GM21515 (cell line): Measurements from ENCODE around the gene ALK.

Source experiments
- ATAC-seq: cut with Tn5 transposase; IDR thresholded peaks from one replicate; pipeline ENCODE4 v1.9.1; 2021; ENCODE audit not compliant: unreplicated experiment

Gene ALK

DNA sequence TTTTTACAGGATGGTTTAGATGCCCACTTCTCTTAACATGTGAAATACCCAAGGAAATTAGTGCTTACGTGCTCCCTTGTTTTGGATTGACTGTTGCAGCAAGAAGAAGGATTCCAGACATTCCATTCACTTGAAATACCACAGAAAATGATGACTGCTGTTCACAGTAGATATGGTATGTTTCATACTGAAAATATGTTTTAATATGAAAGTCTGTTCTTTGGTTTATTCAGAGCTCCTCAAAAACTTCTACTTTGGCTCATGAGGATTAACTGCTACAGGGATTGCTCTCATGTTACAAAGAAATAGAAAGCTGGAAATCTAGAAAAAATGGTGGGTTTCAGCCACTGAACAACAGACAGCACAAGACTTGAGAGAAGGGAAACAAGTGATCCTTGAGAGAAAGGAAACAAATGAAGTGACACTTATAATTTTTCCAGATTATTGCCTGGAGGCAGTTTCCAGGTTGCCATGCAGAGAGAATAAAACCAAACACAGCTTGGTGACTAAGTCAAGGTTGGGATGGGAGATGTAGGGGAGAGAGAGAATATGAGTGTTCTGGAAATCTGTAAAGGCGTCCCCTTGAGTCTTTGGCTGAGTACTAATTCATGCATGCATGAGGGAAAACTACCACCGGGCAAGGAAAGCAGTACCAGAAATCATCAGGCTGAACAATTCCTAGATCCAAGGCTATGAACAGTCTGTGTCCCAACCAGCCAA is 458.0 kb downstream of the ALK start:
- no peak for ATAC-seq

DNA sequence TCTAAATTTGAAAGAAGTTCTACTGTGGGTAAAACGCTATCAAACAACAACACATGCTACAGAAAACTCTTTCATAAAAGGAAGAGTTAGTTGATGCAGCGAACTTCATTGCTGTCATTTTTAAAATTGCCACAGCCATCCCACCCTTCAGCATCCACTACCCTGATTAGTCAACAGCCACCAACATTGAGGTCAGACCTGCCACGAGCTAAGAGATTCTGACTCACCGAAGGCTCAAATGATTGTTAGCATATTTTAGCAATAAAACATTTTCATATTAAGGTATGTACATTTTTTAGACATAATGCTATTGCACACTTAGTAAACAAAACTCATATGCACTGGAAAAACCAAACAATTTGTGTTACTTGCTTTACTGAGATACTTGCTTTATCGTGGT is 459.1 kb downstream of the ALK start:
- ATAC-seq, result no peak

DNA sequence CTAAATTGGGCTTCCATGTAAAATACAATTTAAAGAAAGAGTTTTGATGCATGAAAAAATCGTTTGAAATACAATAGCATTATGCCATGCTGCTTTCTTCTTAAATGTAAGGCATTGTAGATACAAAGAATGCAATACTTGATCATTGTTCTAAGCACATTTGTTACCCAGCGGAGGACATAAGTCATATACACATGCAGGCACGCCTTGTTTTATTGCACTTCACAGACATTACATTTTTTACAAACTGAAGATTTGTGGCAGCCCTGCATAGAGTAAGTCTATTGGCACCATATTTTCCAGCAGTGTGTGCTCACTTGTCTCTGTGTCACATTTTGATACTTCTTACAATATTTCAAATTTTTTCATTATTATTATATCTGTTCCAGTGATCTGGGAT is 461.2 kb downstream of the ALK start:
- no peak for ATAC-seq

DNA sequence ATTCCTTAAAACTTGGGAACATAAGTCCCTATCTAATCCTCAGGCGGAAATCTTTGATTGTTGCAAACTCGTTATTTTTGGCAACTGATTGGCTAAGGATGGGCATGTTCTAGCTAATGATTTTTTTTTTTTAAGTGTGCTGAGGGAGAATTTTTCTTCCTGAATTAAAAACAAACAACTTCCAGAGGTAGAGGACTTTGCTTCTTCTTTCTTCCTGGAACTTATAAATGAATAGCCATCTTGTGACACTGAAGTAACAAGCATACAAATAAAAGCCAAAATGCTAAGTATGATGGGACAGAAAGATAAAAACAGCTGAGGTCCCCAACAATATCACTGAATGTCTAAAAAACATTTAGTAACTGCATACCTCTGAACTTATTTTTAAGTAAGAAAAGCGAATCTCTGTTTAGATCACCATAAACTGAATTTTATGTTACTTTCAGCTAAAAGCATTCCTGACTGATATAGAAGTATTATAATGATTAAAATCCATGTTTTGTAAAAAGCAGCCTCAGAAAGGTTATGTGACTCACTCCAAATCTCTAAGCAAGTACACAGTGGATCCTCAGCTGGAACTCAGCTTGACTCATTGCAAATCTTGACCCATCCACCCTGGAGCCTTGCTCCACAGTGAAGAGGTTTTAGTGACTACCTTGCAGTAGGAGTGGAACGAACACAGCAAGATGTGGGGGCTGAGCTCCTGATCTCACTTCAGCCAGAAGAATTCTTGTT is 461.8 kb downstream of the ALK start:
- no peak for ATAC-seq

GRCh38 chr2:29456429-29456828 is 465.0 kb downstream of the ALK start:
- ATAC-seq, result no peak

GRCh38 chr2:29455200-29455860 is 466.1 kb downstream of the ALK start:
- no peak for ATAC-seq

GRCh38 chr2:29452036-29452435 is 469.4 kb downstream of the ALK start:
- no peak for ATAC-seq

GRCh38 chr2:29450596-29451222 is 470.7 kb downstream of the ALK start:
- ATAC-seq, result no peak

- ATAC-seq, result no peak
Observed at GRCh38 chr2:29449499-29449898, 471.9 kb downstream of the ALK start.

- ATAC-seq, result no peak
Observed at GRCh38 chr2:29448096-29448688, 473.2 kb downstream of the ALK start.

GRCh38 chr2:29447513-29447912 is 473.9 kb downstream of the ALK start:
- ATAC-seq, result no peak

DNA sequence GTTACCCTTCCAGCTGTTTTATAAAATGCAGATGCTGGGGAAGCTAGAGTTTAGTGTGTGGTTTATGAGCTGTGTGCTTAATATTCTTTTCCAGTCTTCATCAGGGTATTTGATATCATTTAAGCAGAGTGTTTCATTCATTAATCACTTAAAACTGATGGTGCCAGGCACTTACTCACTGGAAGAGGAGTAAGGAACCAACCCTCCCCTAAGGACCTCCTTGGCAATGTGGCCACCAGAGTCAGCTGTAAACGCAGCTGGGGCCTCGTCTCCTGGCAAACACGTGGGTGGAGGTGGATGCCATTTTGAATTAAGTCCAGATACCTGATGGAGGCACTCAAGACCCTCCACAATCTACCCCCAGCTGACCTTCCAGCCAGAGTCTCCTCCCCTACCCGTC is 474.5 kb downstream of the ALK start:
- ATAC-seq, result no peak

DNA sequence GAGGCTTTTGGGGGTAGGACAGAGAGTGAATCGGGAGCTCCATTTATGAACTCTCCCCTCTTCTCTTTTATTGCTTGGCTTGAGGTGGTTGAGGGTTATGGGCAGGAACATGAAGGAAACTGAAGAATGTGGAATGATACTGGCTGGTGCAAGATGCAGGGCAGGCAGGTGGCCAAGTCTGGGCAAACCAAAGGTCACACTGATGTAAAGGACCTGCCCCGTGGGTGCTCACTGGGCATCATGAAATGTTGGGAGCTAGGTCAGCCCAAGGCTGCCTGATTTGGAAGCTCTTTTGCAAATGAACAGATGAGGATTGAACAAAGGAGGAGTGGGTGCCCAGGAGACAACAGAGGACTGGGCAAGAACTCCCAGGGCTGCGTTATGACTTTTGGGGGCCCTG is 477.2 kb downstream of the ALK start:
- ATAC-seq, result no peak

- no peak for ATAC-seq
Observed at GRCh38 chr2:29443627-29444026, 477.8 kb downstream of the ALK start.

DNA sequence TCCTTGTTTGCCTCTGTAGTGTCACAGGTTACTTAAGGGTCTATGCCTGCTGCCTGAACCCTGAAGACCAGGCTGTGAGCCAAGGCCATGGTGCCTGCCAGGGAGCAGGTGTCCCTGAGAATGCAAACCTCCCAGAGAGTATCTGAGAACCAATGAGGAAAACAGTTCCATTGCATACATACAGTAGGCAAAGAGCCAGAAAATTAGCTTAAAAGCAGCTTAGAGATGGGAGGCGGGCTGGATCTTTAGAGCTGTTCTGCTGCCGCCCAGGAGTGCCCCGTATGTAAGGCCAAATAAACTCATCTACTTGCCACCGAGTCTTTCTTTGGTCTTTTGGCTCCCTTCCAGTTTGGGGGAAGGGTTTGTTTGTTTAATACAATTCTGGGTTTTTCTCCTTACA is 478.2 kb downstream of the ALK start:
- no peak for ATAC-seq

GRCh38 chr2:29440921-29441623 is 480.3 kb downstream of the ALK start:
- ATAC-seq, result no peak

DNA sequence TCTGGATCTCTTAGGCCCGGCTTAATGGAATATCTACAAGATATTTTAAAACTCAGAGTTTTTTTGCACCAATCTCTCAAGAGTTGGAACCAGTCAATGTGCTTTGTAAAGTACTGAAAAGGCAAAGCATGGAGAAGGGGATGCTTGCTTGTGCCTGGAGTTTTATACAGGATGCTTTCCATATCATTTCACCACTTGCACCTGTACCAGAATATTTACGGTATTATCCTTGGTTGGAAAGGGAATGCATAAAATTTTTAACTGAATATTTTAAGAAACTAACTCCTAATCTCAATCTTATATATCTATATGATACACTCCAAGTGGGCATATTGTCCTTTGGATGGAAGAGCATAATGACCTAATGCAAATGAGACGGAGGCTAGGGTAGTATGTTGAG is 487.5 kb downstream of the ALK start:
- no peak for ATAC-seq

- no peak for ATAC-seq
Observed at GRCh38 chr2:29433128-29433527, 488.3 kb downstream of the ALK start.

DNA sequence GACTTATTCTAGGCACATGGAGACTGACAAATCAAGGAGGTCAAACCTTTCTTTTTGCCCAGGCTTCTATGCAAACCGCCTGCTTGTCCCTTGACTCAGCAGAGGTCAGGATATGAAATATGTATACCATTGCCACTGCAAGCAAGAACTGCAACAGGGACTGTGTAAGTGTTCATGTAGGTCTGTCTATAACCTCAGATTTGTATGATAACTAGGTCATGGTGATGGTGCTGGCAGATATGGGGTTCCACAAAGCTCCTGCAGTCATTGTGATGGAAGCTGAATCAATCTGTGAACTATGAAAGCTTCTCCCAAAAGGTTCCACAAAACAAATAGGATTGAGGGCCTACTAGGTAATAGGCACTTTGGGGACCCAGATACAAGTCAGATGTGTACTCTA is 489.9 kb downstream of the ALK start:
- no peak for ATAC-seq

DNA sequence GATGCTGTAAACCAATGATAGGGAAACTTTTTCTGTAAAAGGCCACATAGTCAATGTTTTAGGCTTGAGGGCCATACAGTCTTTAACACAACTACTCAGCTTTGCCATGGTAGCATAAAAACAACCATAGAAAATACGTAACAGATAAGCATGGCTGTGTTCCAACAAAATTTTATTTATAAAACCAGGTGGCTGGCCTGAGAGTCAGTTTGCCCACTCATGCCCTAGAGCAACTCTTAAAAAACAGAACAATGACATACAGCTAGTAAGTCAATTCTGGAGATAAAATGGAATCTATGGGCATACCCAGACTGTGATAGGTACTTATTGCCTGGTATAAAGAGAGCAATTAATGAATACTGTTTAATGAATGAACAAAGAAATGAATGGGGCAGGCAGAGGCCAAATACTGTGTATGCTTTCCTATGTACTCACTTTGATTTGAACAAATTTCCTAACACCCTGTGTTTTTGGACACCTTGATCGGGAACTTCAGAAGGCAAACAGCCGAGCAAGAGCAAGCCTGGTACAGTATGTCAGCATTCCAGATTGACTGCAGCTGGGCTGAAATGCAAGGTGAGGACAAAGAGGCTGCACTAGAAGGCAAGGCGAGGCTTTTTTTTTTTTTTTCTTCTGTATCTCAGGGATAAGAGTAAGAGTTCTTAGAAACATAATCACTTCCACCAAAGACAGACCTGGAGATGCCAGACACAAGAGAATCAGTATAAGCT is 490.8 kb downstream of the ALK start:
- no peak for ATAC-seq
